ENCODE results near the gene AKR1B1.

AKR1B1 gene

DNA sequence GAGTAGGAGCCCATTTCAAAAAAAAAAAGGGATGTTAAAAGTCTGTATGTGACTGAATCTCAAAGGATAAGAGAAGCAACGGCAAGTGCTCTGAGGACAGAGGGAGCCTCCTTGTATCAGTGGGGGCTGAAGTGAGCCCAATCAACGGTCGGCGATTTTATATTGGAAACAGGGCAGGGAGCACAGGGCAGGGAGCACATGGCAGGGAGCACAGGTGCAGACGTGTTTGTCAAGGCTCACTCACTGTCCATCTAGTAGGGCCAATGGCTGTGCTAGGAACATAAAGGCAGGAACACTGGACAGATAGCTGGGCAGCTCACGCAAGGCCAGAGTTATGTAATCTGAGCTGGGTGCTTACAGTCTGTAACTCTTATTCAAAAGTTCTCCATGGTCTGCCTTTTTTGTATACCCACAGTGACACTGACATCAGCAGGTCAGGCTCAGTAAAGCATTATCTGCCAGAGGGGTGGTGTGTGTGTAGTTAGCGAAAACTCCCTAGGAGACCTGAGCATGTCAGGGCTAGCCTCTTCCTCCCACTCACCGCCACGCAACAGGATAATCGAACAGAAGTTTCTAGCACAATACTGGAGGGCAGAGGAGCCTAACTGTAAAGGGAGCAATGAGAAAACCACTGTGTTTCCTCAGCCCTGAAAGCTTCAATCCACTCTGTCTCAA lies 15.4 kb downstream of the AKR1B1 start:
- DNase-seq: no peak

DNA sequence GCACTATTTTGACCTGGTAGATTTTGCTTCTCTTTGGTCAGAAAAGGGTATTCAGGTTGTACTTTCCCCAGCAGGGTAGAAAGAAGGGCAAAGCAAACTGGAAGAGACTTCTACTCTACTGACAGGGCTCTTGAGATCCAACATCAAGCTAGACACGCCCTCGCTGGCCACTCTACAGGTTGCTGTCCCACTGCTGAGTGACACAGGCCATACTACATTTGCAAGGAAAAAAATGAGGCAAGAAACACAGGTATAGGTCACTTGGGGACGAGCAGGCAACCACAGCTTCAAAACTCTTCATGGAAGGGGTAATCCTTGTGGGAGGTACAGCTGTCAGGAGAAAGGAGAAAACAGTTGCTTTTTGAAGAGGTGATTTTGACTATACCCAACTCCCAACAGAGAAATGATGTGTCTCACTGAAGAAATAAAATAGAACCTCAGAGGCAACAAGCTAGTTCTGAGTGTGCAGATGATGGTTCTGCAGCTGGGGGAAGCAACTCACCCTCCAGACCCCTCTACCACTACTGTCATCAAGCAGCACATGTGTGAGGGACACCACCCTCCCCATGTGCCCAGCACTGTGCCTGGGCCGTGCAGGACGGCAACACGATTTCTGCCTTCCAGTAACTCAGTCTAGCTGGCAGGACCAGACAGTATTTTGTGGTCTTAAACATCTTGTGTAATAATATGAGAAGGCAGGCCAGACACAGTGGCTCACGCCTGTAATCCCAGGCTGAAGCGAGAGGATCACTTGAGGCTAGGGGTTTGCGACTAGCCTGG lies 16.3 kb downstream of the AKR1B1 start:
- DNase-seq: no peak

DNA sequence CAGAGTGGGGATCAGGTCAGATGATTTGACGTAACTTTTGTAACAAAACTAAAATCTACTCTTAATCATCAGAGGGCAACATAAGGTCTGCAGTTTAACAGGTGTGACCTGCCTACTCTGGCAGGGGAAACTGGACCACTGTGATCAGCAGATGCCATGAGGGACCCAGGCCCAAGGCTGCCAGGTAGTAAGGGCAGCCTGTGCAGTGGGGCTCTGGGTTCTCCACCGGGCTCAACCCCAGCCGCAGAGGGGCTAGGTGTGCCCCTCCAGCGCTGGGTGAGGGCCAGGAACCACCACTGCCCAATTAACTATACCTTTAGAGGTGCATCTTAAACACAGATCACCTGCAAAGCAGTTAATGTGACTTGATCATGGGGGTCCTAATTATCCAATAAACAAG lies 17.6 kb downstream of the AKR1B1 start:
- no peak for DNase-seq

GRCh38 chr7:134440476-134440875 lies 18.4 kb downstream of the AKR1B1 start:
- DNase-seq: no peak

- DNase-seq: no peak
Observed at GRCh38 chr7:134440067-134440466, 18.8 kb downstream of the AKR1B1 start.

GRCh38 chr7:134438946-134439345 lies 20.0 kb downstream of the AKR1B1 start:
- DNase-seq: no peak

- no peak for DNase-seq
Observed at GRCh38 chr7:134435161-134435920, 23.6 kb downstream of the AKR1B1 start.

DNA sequence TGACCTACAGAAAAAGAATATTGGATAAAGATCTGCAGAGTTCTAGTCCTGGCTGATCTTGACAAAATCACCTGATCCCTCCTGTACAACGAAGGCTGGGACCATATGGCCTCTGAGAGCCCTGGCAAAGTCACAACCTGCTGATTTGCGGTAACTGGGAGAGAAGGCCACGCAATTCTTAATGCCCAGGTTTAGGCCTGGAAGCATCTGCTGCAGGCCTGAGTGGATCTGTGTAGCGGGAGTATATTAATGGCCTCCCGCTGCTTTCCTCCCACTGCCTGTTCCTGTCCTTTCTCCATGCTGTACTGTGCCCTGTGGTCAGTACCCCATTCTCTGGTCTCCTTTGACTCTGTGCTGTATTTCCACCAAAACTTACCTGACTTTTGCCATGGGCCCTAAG lies 24.2 kb downstream of the AKR1B1 start:
- DNase-seq: no peak

DNA sequence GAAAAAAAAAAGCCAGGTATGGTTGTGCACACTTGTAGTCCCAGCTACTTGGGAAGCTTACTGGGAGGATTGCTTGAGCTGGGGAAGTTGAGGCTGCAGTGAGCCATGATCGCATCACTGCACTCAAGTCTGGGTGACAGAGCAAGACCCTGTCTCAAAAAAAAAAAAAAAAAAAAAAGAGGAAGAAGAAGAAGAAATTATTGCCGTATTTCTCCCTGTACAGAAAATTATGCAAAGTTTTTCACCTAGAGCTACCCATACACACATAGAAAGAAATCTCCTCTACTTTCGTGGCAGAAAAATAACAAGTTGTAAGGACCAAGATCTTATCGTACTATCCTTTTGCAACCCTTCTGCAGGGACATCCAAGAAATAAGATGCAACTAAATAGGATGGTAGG lies 25.5 kb downstream of the AKR1B1 start:
- no peak for DNase-seq

- DNase-seq: peak; percentile 57
Observed at GRCh38 chr7:134432296-134433152, 26.4 kb downstream of the AKR1B1 start.

DNA sequence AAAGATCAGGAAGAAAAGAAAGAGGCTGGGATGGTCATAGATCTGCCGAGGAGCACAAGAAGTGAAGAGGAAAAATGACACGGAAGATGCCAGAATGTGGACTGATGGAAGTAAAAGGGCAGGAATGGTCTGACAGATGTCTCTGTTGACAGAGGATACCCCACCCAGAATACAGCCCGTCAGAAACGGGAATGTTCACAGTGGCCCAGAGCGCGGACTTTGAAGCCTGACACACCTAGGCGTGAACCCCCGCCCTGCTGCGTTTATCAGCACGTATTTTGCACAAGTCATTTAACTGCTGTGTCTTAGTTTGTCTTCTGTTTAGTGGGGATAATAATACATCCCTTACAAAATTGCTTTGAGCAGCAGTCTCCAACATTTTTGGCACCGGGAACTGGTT lies 27.1 kb downstream of the AKR1B1 start:
- no peak for DNase-seq

GRCh38 chr7:134429481-134429880 lies 29.4 kb downstream of the AKR1B1 start:
- no peak for DNase-seq

GRCh38 chr7:134428942-134429341 lies 30.0 kb downstream of the AKR1B1 start:
- DNase-seq: no peak

DNA sequence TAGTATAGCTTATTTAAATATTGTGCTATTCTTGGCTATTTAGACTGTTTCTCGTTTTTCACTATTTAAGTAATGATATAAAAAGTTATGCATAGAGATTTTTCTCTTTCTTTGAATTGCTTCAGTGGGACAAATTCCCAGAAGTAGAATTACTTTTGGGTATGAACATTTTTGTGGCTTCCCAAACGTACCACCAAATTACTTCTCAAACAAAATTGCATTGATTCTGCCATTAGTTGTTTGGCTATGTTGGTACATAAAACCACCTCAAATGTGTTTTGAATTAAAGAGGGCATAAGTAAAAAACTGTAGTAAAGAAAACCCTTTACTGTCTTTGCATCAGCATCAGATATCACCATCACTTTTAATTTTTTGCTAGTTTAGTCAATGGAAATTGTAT lies 31.0 kb downstream of the AKR1B1 start:
- no peak for DNase-seq

DNA sequence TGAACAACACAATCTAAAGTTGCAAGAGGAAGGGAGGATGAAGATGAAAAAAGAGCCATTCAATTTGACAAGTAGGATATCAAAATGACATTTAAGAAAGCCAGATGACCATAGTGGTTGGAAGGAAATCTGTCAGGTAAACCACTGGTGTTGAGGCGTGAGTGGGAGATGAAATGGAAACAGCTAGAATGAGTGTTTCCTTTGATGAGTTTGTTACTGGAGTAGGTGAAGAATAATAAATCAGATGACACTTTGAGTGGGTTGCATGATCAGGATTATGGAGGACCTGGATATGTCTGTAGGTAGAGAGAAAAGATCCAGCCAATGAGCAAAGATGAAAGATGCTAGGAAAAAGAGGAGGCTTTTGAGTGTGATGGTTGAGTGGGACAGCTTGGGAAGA lies 33.1 kb downstream of the AKR1B1 start:
- DNase-seq: no peak

- DNase-seq: no peak
Observed at GRCh38 chr7:134422638-134423037, 36.3 kb downstream of the AKR1B1 start.

DNA sequence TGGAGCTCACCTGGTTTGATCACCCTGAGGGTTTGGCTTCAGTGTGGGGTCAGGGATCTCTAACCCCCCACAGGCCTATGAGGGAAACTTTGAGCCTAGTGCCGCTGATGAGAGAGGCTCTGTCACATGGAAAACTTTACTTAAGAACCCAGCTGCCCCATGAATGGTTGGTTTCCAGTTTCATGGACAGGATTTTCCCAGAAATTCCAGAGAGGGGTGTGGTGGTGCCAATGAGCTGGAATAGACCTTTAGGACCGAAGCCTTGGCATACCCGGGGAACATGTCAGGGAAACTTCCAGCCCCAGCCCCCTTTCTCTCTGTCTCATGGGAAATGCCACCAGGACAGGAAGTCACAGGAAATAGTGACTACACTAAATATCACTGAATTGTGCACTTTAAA lies 36.9 kb downstream of the AKR1B1 start:
- no peak for DNase-seq

DNA sequence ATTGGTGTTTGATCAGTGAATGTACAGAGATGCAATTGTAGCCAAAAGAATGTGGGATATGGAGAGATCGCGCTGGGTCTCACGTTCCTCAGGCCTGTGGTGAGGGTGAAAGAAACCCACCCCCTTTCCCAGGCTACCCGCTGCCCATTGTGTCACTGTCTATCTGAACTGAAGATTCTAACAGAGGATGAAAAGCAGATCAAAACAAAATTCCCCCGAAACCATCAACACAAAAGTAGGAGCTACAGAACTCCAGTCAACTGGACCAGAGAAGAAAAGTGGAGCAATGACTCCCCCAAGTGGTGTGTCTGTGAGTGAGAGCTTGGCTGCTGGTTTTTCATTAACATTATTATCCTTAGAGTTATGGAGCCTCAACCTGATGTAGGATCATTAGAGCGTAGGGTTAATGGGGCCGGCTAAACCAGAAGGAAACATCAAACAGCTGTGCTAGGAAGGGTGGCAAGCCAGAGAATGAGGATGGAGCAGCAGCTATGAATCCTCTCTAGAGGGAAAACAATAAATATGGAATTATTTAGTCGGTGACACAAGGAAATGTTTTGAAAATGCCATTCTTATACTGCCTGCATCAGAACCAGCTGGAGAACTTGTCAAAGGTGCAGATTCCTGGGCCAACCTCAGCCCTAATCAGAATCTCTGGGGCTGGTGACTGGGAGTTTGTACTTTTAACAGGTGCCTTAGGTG lies 38.3 kb downstream of the AKR1B1 start:
- no peak for DNase-seq

GRCh38 chr7:134419875-134420274 lies 39.0 kb downstream of the AKR1B1 start:
- DNase-seq: no peak

DNA sequence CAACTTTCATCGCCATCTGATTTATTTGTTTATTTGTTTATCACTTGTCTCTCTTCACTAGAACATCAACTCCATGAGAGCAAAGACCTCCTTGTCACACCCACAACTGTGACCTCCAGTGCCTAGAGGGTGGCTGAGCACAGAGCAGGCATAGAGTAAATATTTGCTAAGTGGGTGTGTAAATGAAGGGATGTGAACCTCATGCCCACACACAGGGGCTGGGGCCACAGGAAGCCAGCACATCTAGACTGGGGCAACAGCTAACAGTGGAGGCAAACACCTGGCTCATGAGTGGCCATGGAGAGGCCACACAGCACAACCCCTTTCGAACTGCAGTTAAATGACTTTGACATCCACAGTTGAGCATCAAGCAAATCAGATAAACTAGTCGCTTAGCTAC lies 39.8 kb downstream of the AKR1B1 start:
- DNase-seq: no peak

DNA sequence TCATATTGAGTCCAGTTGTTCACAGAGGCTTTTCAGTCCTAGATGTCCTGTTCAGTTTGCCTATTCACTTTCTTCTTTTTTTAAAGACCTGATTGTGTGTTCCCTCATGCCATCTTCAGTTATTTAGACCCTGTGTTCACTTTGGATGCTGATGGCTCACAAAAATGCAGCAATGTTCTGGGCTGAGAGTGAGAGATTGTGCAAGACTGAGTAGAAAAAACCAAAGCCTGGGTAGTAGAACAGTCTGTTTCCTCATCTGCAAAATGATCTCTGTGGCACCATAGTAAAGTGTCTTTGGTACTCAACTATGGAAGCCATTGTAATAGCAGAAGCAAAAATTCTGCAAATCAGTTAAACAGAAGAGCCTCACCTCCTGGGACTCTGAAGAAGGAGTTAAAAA lies 43.2 kb downstream of the AKR1B1 start:
- no peak for DNase-seq

DNA sequence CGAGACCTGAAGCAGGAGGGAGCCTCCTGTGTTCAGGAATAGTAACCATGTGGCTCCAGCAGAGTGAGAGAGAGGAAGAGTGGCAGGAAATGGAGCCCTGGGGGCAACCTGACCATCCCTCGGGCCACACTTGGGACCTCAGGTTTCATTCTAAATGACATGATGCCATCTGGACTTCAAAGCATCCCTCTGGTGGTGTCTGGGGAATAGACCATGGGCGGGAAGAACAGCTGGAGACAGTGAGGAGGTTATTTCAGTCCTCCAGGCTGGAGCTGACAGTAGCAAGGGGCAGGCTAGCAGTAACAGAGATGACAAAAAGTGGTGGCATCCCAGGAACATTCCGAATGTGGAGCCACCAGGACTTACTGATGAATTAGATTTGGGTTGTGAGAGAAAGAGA lies 44.8 kb downstream of the AKR1B1 start:
- DNase-seq: no peak

All from central memory CD4-positive, alpha-beta T cell (primary cell).